ENCODE data around the gene PPIB. TPM values are rescaled to one million over a fixed set of nuclear protein-coding genes. Genes with fewer than 3 reads are reported as not detected.

PPIB gene
- total and polyA plus RNA-seq, 8 donors: 116 to 582 (median 268) TPM

DNA sequence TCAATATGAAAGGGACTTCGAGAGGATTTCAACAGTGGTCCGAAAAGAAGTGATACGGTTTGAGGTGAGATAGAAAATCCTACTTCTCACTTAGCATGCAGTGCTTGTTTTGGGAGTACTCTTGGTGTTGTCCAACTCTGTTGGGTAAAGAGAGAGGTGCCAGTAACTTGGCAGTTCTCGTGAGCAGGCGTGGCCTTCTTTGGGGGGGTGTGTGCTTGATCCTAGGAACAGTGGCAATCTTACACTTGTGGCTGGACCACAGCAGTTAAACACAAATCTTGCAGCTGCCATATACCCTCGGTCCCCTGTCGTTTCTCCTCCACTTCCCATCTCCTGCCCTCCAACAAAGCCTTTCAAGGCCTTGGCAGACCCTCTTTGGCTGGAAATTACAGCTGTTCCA, 26.5 kb downstream of the PPIB start:
- H3K27me3 ChIP-seq: no peaks in the 10 kb centered on the region
- intact Hi-C loops (cut with DNase I; ENCODE audit: low total_unique reads): no loop called here
- DNase-seq: no peak
- no peaks in the 10 kb centered on the region for H3K9me3 ChIP-seq
- H3K36me3 ChIP-seq: peaks cover 66 to 89% (median 88%) of the 10 kb centered on the region in 4 donors
- H3K27ac ChIP-seq: no peak overlapping the region
- peaks cover 0 to 9% (median 0%) of the 10 kb centered on the region in 4 donors for H3K4me1 ChIP-seq
- 82 to 91% (median 88%) methylated on average over 7 of the region's 7 CpGs for WGBS, 5 donors
- no peak for TF ChIP-seq POLR2A (IDR thresholded peaks at IDR 0.05)
- TF ChIP-seq EP300 (IDR thresholded peaks at IDR 0.05): no peak
- no peak for TF ChIP-seq POLR2AphosphoS5 (IDR thresholded peaks at IDR 0.05)
- TF ChIP-seq, protein P1, sequence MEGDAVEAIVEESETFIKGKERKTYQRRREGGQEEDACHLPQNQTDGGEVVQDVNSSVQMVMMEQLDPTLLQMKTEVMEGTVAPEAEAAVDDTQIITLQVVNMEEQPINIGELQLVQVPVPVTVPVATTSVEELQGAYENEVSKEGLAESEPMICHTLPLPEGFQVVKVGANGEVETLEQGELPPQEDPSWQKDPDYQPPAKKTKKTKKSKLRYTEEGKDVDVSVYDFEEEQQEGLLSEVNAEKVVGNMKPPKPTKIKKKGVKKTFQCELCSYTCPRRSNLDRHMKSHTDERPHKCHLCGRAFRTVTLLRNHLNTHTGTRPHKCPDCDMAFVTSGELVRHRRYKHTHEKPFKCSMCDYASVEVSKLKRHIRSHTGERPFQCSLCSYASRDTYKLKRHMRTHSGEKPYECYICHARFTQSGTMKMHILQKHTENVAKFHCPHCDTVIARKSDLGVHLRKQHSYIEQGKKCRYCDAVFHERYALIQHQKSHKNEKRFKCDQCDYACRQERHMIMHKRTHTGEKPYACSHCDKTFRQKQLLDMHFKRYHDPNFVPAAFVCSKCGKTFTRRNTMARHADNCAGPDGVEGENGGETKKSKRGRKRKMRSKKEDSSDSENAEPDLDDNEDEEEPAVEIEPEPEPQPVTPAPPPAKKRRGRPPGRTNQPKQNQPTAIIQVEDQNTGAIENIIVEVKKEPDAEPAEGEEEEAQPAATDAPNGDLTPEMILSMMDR (IDR thresholded peaks at IDR 0.05): no peak
- H3K4me3 ChIP-seq: no peak overlapping the region

DNA sequence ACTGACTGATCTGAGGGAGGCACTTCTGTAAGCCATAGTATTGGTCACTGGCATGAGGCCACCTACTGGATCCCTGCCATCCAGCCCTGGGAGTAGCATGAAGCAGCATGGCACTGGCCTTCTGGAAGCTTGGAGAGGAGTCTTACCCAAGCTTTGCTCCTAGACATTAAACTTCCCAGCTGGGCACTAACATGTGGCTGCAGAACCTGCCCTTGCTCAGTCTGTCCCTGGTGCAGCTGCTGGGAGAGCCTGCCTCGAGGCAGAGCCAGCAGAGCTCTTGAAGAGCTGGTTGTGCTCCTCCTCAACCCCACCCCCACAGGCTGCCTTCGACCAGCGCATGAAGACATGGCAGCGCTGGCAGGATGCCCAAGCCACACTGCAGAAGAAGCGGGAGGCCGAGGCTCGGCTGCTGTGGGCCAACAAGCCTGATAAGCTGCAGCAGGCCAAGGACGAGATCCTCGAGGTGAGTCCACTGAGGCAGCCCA, 28.4 kb downstream of the PPIB start:
- peak; percentile 66 to 73 for DNase-seq
- WGBS, 5 donors: 60 to 79% (median 65%) methylated on average over 2 to 9 of the region's 9 CpGs
- Histone ChIP-seq H3K9me3 (no peaks in the 10 kb centered on the region), H3K4me1 (peaks cover 0 to 9% (median 0%) of the 10 kb centered on the region in 4 donors), H3K27ac (no peak overlapping the region), H3K4me3 (no peak overlapping the region), H3K36me3 (peaks cover 82 to 96% (median 96%) of the 10 kb centered on the region in 4 donors), H3K27me3 (no peaks in the 10 kb centered on the region)
- TF ChIP-seq POLR2AphosphoS5 (IDR thresholded peaks at IDR 0.05) (no peak), EP300 (IDR thresholded peaks at IDR 0.05) (no peak), POLR2A (IDR thresholded peaks at IDR 0.05) (no peak)
- TF ChIP-seq, protein P1 (IDR thresholded peaks at IDR 0.05): no peak
- intact Hi-C loops (cut with DNase I; ENCODE audit: low total_unique reads): no loop called here

DNA sequence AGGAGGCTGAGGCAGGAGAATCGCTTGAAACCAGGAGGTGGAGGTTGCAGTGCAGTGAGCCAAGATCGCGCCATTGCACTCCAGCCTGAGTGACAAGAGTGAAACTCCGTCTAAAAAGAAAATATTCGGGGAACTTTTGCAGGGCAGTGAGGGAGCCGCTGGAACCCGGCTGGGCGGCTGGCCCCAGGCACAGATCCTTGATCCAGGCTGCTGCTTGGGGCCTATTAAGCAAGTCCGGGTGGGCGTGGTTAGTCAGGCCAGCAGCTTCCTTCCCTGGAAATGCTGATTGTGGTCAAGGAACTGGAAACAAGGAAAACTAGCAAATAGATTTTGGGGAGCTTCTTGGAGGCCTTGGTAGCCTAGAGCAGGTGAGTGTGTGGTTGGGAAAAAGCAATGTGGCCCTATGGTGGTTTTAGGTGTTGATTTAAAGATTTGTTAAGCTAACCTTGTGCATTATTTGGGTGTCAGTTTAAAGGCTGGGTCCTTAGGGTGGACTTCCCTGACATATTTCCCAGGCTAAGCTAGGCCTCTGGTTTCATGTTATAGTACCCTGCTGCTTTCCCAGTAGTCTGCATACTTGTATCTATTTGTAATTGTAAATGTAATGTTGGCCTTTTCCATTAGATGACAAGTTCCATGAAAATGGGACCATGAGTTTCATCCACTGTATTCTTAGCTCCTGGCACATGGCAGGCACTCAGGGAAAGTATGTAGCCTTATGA, 29.0 kb downstream of the PPIB start:
- no peak overlapping the region for H3K4me3 ChIP-seq
- intact Hi-C loops (cut with DNase I; ENCODE audit: low total_unique reads): no loop called here
- no peaks in the 10 kb centered on the region for H3K27me3 ChIP-seq
- WGBS, 5 donors: 92 to 96% (median 93%) methylated on average over 10 of the region's 10 CpGs
- DNase-seq: no peak
- H3K9me3 ChIP-seq: no peaks in the 10 kb centered on the region
- no peak overlapping the region for H3K27ac ChIP-seq
- peaks cover 82 to 100% (median 100%) of the 10 kb centered on the region in 4 donors for H3K36me3 ChIP-seq
- no peak for TF ChIP-seq POLR2AphosphoS5 (IDR thresholded peaks at IDR 0.05)
- TF ChIP-seq, protein P1 (IDR thresholded peaks at IDR 0.05): no peak
- peaks cover 0 to 9% (median 0%) of the 10 kb centered on the region in 4 donors for H3K4me1 ChIP-seq

DNA sequence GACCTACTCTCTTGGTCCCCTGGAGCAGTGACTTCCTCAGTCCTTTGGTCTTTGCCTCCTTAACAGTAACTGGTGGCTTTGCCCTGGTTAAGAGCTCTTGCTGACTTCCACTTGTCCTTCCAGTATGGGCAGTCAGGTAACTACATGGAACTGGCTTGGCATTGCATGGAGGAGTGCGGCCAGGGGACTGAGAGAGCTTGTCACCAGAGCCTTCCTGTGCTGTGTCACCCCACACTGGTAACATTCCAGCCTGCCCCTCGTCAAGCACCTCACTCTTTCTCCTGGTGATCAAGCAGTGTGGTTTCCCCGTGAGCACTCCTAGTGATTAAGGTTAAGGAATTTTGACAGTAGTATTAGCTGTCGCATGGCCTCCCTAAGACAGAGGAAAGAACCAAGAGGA, 30.6 kb downstream of the PPIB start:
- Histone ChIP-seq H3K4me3 (no peak overlapping the region), H3K36me3 (peaks cover 80 to 100% (median 100%) of the 10 kb centered on the region in 4 donors), H3K4me1 (peaks cover 0 to 9% (median 0%) of the 10 kb centered on the region in 4 donors), H3K27me3 (no peaks in the 10 kb centered on the region), H3K9me3 (no peaks in the 10 kb centered on the region), H3K27ac (no peak overlapping the region)
- no peak for TF ChIP-seq POLR2AphosphoS5 (IDR thresholded peaks at IDR 0.05)
- TF ChIP-seq, protein P1 (IDR thresholded peaks at IDR 0.05): no peak
- no peak for TF ChIP-seq POLR2A (IDR thresholded peaks at IDR 0.05)
- no peak for TF ChIP-seq EP300 (IDR thresholded peaks at IDR 0.05)
- intact Hi-C loops (cut with DNase I; ENCODE audit: low total_unique reads): no loop called here
- no peak for DNase-seq
- WGBS, 5 donors: 82 to 94% (median 90%) methylated on average over 4 of the region's 4 CpGs

All from stomach (tissue), 9 donors.